Measurements from ENCODE around the gene CCL14.
"Not testable (repeated sequence)": the region's sequence is repeated elsewhere in the genome, so short reads cannot be mapped to it uniquely, and the experiment has no call there.

Gene CCL14

DNA sequence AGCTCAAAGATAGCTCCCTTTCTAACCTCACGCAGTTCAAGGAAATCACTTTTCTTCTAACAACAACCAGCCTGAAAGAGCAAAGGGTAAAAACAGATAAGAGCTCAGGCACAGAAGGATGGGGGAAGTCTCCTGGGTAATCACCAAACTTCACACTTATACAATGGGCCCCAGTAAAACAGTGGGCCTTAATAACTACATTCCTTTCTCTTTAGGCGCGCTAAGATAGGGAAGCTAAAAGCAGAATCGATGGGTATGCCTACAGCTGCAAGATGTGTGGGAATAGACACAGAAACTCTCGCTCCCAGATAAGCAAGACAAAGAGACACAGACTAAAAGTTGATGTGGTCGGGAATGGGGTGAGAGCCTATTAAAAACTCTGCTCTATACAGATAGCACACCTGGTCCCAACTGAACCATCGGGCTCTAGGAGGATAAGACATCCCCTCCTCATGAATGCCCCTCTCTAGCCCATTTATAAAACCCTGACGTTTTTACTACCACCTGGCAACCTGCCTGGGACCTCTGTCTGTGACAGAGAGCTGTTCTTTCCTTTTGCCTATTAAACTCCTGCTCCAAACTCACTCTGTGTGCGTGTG is 43.8 kb downstream of the CCL14 start:
- DNase-seq (ENCODE audit: low read depth, low spot score): no peak

GRCh38 chr17:35938492-35938891 is 48.0 kb downstream of the CCL14 start:
- not testable (repeated sequence) for DNase-seq (ENCODE audit: low read depth, low spot score)

GRCh38 chr17:35936063-35936462 is 50.5 kb downstream of the CCL14 start:
- DNase-seq (ENCODE audit: low read depth, low spot score): no peak

GRCh38 chr17:35934760-35935159 is 51.8 kb downstream of the CCL14 start:
- DNase-seq (ENCODE audit: low read depth, low spot score): no peak
